ENCODE data around the gene PLEKHA1. TPM values are rescaled to one million over a fixed set of nuclear protein-coding genes. Genes with fewer than 3 reads are reported as not detected.

Gene PLEKHA1
- total RNA-seq, 1 donor from 2014 or later: 28.7 TPM

GRCh38 chr10:122327237-122328206 lies 47.0 kb upstream of the PLEKHA1 start:
- no peak overlapping the region for H3K27ac ChIP-seq
- H3K4me3 ChIP-seq: no peak overlapping the region
- H3K9me3 ChIP-seq: no peaks in the 10 kb centered on the region
- peaks cover 7% of the 10 kb centered on the region for H3K4me1 ChIP-seq
- peak in 1 of 2 donors; percentile 65 for DNase-seq (ENCODE audit: extremely low spot score in 2 of 2)
- no peaks in the 10 kb centered on the region for H3K27me3 ChIP-seq
- no peak for TF ChIP-seq POLR2A (IDR thresholded peaks at IDR 0.05)
- TF ChIP-seq POLR2AphosphoS5 (IDR thresholded peaks at IDR 0.05; ENCODE audit: insufficient read depth in 1 of 2, low read depth in 1 of 2): no peak
- TF ChIP-seq, protein P1, sequence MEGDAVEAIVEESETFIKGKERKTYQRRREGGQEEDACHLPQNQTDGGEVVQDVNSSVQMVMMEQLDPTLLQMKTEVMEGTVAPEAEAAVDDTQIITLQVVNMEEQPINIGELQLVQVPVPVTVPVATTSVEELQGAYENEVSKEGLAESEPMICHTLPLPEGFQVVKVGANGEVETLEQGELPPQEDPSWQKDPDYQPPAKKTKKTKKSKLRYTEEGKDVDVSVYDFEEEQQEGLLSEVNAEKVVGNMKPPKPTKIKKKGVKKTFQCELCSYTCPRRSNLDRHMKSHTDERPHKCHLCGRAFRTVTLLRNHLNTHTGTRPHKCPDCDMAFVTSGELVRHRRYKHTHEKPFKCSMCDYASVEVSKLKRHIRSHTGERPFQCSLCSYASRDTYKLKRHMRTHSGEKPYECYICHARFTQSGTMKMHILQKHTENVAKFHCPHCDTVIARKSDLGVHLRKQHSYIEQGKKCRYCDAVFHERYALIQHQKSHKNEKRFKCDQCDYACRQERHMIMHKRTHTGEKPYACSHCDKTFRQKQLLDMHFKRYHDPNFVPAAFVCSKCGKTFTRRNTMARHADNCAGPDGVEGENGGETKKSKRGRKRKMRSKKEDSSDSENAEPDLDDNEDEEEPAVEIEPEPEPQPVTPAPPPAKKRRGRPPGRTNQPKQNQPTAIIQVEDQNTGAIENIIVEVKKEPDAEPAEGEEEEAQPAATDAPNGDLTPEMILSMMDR (IDR thresholded peaks at IDR 0.05): no peak
- intact Hi-C loops (cut with DNase I): no loop called here
- no peaks in the 10 kb centered on the region for H3K36me3 ChIP-seq

DNA sequence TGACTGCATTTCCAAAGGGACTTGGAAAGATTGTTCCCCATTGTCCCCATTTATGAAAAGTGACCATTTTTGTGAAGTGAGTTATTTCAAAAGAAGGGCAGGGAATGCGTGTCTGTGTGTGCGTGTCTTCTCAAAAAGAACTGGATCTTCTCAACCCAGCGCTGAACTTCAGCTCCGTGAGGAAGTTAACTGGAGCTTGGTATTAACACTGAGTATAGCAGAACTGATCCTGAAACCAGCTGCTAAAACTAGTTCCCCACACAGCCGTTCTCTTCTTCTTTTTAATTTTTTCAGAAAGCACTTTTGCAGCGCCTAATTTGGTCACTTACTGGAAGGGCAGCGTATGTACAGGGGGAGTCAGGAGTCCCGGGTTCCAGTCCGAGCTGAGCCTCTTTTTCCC lies 45.8 kb upstream of the PLEKHA1 start:
- no peak for TF ChIP-seq POLR2A (IDR thresholded peaks at IDR 0.05)
- TF ChIP-seq, protein P1 (IDR thresholded peaks at IDR 0.05): no peak
- no peak for TF ChIP-seq POLR2AphosphoS5 (IDR thresholded peaks at IDR 0.05; ENCODE audit: insufficient read depth in 1 of 2, low read depth in 1 of 2)
- DNase-seq (ENCODE audit: extremely low spot score in 2 of 2): peak in 1 of 2 donors; percentile 29

GRCh38 chr10:122329416-122329815 lies 45.1 kb upstream of the PLEKHA1 start:
- TF ChIP-seq POLR2A (IDR thresholded peaks at IDR 0.05) (no peak), POLR2AphosphoS5 (IDR thresholded peaks at IDR 0.05; ENCODE audit: insufficient read depth in 1 of 2, low read depth in 1 of 2) (no peak)
- TF ChIP-seq, protein P1 (IDR thresholded peaks at IDR 0.05): no peak
- peak in 1 of 2 donors; percentile 69 for DNase-seq (ENCODE audit: extremely low spot score in 2 of 2)
- H3K27ac ChIP-seq: no peak overlapping the region
- no peaks in the 10 kb centered on the region for H3K4me1 ChIP-seq
- H3K9me3 ChIP-seq: no peaks in the 10 kb centered on the region
- no peaks in the 10 kb centered on the region for H3K27me3 ChIP-seq
- intact Hi-C loops (cut with DNase I): no loop called here
- H3K4me3 ChIP-seq: no peak overlapping the region
- no peaks in the 10 kb centered on the region for H3K36me3 ChIP-seq

More for the DNA sequence above, 45.8 kb upstream of the PLEKHA1 start:
- H3K27ac ChIP-seq: no peak overlapping the region
- no peaks in the 10 kb centered on the region for H3K4me1 ChIP-seq
- no peaks in the 10 kb centered on the region for H3K36me3 ChIP-seq
- H3K9me3 ChIP-seq: no peaks in the 10 kb centered on the region
- no peaks in the 10 kb centered on the region for H3K27me3 ChIP-seq
- no peak overlapping the region for H3K4me3 ChIP-seq
- intact Hi-C loops (cut with DNase I): no loop called here

DNA sequence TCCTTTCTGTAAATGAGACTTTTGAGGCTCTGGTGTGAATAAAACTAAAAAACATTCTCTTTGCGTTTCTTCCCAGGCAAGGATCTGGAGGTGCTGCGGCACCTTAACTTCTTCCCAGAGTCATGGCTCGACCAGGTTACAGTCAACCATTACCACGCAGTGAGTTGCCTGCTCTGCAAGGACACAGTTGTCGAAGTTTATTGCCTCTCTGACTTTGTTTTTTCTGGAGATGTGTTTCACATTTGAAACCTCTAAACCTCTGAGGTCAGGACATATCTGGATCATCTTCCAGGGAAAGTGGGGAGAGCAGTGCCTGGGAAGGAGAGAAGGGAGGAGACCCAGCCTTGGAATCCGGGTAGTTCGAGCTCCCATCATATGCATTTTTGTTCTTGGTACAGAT lies 43.4 kb upstream of the PLEKHA1 start:
- no peaks in the 10 kb centered on the region for H3K4me1 ChIP-seq
- H3K9me3 ChIP-seq: no peaks in the 10 kb centered on the region
- H3K4me3 ChIP-seq: no peak overlapping the region
- DNase-seq (ENCODE audit: extremely low spot score in 2 of 2): no peak
- TF ChIP-seq, protein P1 (IDR thresholded peaks at IDR 0.05): no peak
- TF ChIP-seq POLR2AphosphoS5 (IDR thresholded peaks at IDR 0.05; ENCODE audit: insufficient read depth in 1 of 2, low read depth in 1 of 2) (no peak), POLR2A (IDR thresholded peaks at IDR 0.05) (no peak)
- no peak overlapping the region for H3K27ac ChIP-seq
- H3K27me3 ChIP-seq: no peaks in the 10 kb centered on the region
- H3K36me3 ChIP-seq: no peaks in the 10 kb centered on the region
- intact Hi-C loops (cut with DNase I): no loop called here
